ENCODE results near the gene CFAP77.

CFAP77 gene

DNA sequence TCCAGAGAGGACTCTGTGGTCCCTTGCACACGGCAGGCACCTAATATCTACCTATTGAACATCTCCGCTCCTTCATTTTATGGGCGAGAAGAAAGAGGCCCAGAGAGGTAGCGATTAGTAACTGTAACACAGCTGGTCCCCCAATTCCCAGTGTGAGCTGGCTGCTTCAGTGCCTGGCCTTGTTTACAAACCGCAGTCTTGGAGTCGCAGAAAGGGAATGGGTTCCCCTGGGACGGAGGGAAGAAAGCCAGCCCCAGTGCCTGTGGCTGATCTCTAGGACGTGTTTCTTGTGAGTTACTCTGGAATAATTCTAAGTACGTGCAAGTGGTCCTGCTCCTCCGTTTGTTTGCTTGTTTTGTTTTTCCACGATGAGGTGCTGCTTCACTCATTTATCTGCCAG lies 52.0 kb downstream of the CFAP77 start:
- no peak for DNase-seq (ENCODE audit: low read depth)
- TF ChIP-seq, protein P1, sequence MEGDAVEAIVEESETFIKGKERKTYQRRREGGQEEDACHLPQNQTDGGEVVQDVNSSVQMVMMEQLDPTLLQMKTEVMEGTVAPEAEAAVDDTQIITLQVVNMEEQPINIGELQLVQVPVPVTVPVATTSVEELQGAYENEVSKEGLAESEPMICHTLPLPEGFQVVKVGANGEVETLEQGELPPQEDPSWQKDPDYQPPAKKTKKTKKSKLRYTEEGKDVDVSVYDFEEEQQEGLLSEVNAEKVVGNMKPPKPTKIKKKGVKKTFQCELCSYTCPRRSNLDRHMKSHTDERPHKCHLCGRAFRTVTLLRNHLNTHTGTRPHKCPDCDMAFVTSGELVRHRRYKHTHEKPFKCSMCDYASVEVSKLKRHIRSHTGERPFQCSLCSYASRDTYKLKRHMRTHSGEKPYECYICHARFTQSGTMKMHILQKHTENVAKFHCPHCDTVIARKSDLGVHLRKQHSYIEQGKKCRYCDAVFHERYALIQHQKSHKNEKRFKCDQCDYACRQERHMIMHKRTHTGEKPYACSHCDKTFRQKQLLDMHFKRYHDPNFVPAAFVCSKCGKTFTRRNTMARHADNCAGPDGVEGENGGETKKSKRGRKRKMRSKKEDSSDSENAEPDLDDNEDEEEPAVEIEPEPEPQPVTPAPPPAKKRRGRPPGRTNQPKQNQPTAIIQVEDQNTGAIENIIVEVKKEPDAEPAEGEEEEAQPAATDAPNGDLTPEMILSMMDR (conservative IDR thresholded peaks at IDR 0.05; ENCODE audit: low read length) = no peak
- no peak overlapping the region for H3K4me3 ChIP-seq (ENCODE audit: low read length)

DNA sequence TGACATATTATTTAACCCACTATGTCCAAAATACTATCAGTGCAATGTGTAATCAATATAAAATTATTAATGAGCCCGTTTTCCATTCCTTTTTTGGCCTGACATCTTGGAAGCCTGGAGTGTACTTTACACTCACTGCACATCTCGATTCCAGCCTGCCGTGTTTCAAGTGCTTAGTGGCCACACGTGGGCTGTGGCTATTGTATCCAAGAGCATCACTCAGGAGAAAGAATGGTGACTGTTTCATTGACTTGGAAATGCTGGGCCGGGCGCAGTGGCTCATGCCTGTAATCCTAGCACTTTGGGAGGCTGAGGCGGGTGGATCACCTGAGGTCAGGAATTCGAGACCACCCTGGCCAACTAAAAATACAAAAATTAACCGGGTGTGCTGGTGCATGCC lies 54.5 kb downstream of the CFAP77 start:
- H3K4me3 ChIP-seq (ENCODE audit: low read length) = no peak overlapping the region
- no peak for DNase-seq (ENCODE audit: low read depth)
- TF ChIP-seq, protein P1 (conservative IDR thresholded peaks at IDR 0.05; ENCODE audit: low read length) = no peak

DNA sequence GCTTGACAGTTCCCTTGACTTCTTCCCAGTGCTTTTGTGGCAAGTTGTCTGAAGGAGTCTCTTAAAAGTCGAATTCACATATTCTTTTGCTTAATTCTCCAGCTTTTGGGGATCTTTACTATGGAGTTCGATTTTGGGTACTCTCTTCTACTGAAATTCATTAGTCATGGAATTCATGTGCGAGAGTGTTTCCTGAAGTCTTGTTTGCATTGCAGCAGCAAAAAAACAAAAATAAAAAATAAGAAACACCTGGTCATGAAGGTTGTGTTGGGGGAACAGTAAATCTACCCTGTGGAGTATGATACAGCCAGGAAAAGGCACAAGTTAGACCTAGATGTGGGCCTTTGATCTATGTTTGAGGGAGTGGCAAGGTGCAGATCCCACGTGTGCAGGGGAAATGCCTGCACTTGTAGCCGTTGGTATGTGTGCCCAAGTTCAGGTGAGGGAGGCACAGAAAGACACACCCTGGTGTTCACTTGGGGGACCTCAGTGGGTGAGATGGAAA lies 55.2 kb downstream of the CFAP77 start:
- no peak for DNase-seq (ENCODE audit: low read depth)
- no peak overlapping the region for H3K4me3 ChIP-seq (ENCODE audit: low read length)

DNA sequence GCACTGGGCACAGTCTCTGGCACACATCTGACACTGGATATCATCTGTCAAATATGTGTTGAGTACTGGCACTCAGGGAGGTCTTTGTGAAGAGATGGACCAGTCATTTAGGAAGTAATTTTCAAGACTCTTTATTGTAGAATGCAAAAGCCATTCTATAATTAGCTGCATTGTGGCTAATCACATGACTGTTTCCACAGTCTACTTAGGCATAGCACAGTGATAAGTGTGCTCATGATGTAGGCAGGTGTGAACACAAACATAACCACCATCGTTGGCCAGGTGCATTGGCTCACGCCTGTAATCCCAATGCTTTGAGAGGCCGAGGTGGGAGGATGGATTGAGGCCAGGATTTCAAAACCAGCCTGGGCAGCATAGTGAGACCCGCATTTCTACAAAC lies 62.2 kb downstream of the CFAP77 start:
- H3K4me3 ChIP-seq (ENCODE audit: low read length) = no peak overlapping the region
- no peak for DNase-seq (ENCODE audit: low read depth)
- TF ChIP-seq, protein P1 (conservative IDR thresholded peaks at IDR 0.05; ENCODE audit: low read length) = no peak

More for the DNA sequence above, 55.2 kb downstream of the CFAP77 start:
- TF ChIP-seq, protein P1 (conservative IDR thresholded peaks at IDR 0.05; ENCODE audit: low read length) = no peak

DNA sequence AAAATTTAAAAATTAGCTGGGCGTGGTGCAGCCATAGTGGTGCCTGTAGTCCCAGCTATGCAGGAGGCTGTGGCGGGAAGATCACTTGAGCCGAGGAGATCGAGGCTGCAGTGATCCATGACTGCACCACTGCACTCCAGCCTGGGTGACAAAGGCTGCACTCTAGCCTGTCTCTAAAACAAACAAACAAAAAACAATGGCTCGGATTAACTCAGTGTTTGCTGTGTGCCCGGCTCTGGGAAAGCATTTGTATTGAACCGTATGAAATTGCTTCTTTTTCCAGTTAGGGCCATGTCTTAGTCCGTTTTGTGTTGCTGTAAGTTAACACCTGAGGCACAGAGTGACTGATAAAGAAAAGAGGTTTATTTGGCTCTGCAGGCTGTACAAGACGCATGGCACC lies 62.6 kb downstream of the CFAP77 start:
- TF ChIP-seq, protein P1 (conservative IDR thresholded peaks at IDR 0.05; ENCODE audit: low read length) = no peak
- H3K4me3 ChIP-seq (ENCODE audit: low read length) = no peak overlapping the region
- no peak for DNase-seq (ENCODE audit: low read depth)

DNA sequence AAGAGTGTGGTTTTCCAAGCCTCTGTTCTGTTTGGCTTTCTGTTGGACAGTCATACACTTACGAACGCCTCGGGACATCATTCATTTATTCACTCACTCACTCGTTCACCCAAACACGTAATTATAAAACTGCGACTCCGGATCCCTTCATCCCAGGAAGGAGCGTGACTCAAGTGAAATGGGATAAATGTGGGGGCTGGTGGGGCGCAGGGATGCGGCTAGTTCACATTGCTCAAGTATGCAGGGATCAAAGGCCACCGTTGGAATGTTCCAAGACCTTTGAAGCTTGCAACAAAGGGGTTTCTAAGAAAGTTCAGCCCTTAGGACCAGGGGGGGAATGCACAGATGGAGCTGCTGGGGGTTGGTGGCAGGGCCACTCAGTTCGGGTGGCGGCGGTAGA lies 64.2 kb downstream of the CFAP77 start:
- DNase-seq (ENCODE audit: low read depth) = no peak
- TF ChIP-seq, protein P1 (conservative IDR thresholded peaks at IDR 0.05; ENCODE audit: low read length) = no peak
- H3K4me3 ChIP-seq (ENCODE audit: low read length) = no peak overlapping the region

DNA sequence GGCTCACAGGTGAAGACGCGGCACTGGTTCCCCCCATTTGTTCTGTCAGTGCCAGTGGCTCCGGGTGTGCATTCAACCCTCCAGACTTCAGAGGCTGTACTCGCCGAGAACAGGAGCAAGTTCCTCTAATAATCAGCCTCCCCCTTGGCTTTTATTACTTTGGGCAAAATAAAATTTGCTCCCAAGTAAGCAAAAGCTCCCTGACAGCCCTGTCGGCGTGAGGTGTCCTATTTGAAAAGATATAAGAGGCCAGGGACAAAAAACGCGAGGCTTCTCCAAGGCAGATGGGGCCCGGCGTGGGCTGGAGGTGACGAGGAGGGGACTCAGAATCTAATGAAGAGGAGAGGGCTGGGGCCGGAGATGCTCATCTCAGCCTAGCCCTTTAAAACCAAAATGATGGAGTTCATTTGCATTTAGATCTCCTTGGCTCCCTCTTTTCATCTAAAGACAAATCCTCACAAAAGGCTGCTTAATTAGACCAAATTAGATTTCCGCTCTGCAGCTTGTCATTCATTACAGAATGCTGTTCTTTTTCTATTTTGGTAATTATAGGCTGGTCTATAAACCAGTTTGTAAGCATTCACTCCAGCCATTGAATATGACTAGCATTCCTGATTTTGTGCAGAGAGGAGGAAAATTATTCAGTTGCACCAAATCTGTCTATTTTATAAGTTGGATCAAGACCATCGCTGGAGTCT lies 68.5 kb downstream of the CFAP77 start:
- no peak for DNase-seq (ENCODE audit: low read depth)
- no peak overlapping the region for H3K4me3 ChIP-seq (ENCODE audit: low read length)
- TF ChIP-seq, protein P1 (conservative IDR thresholded peaks at IDR 0.05; ENCODE audit: low read length) = no peak
